HepG2 (cell line): ENCODE measurements around the gene FOXN3. TPM values are rescaled to one million over a fixed set of nuclear protein-coding genes. Genes with fewer than 3 reads are reported as not detected.
A peak's percentile ranks its signal among the peaks of the same experiment; 100 is the strongest.

Source experiments
- ADNP ChIP-seq: sonication (generic); formaldehyde crosslinking; IDR thresholded peaks from 2 replicates; pipeline ENCODE4 v1.4.0; 2020; ENCODE audit warnings: missing genetic modification reagents
- BCL3 ChIP-seq: sonication (generic); formaldehyde crosslinking; IDR thresholded peaks from 2 replicates; pipeline ENCODE4 v1.5.1; 2020; ENCODE audit warnings: mild to moderate bottlenecking, missing genetic modification reagents, moderate library complexity
- CBX1 ChIP-seq: IDR thresholded peaks from one replicate; pipeline ENCODE4 v1.6.1; 2016; ENCODE audit warnings: antibody characterized with exemption, low read depth
- CENPBD1 ChIP-seq: sonication (generic); formaldehyde crosslinking; IDR thresholded peaks from 2 replicates; pipeline ENCODE4 v1.8.0; 2022; ENCODE audit warnings: missing genetic modification reagents, low read depth, mild to moderate bottlenecking, borderline replicate concordance
- DNMT1 ChIP-seq: sonication (generic); formaldehyde crosslinking; IDR thresholded peaks from 2 replicates; pipeline ENCODE4 v1.5.1; 2020; ENCODE audit warnings: mild to moderate bottlenecking, missing genetic modification reagents
- HHEX ChIP-seq: IDR thresholded peaks from 2 replicates; pipeline ENCODE4 v1.6.1; 2016; ENCODE audit warnings: control low read depth
- MXD1 ChIP-seq: sonication (generic); formaldehyde crosslinking; IDR thresholded peaks from 2 replicates; pipeline ENCODE4 v1.4.0; 2020; ENCODE audit warnings: mild to moderate bottlenecking, missing genetic modification reagents
- REL ChIP-seq: sonication (generic); formaldehyde crosslinking; conservative IDR thresholded peaks from 2 replicates; pipeline ENCODE4 v1.8.0; 2022; ENCODE audit warnings: mild to moderate bottlenecking, missing genetic modification reagents, moderate library complexity
- SAFB2 ChIP-seq: sonication (generic); formaldehyde crosslinking; IDR thresholded peaks from 2 replicates; pipeline ENCODE4 v1.5.1; 2020; ENCODE audit warnings: missing genetic modification reagents, low read depth, mild to moderate bottlenecking, borderline replicate concordance
- SPEN ChIP-seq: sonication (generic); formaldehyde crosslinking; IDR thresholded peaks from 2 replicates; pipeline ENCODE4 v1.5.1; 2020; ENCODE audit warnings: low read depth, mild to moderate bottlenecking, missing genetic modification reagents
- STAT6 ChIP-seq: sonication (generic); formaldehyde crosslinking; IDR thresholded peaks from 2 replicates; pipeline ENCODE4 v1.4.0; 2020; ENCODE audit warnings: missing genetic modification reagents, mild to moderate bottlenecking, borderline replicate concordance
- THAP8 ChIP-seq: sonication (generic); formaldehyde crosslinking; IDR thresholded peaks from 2 replicates; pipeline ENCODE4 v1.5.1; 2020; ENCODE audit warnings: missing genetic modification reagents, mild to moderate bottlenecking, borderline replicate concordance
- TOE1 ChIP-seq: sonication (generic); formaldehyde crosslinking; IDR thresholded peaks from 2 replicates; pipeline ENCODE4 v1.4.0; 2020; ENCODE audit warnings: mild to moderate bottlenecking, missing genetic modification reagents
- ZBTB38 ChIP-seq: sonication (generic); formaldehyde crosslinking; IDR thresholded peaks from 2 replicates; pipeline ENCODE4 v1.5.1; 2020; ENCODE audit warnings: mild to moderate bottlenecking, missing genetic modification reagents
- ZIK1 ChIP-seq: sonication (generic); formaldehyde crosslinking; IDR thresholded peaks from 2 replicates; pipeline ENCODE4 v1.5.0; 2020; ENCODE audit warnings: mild to moderate bottlenecking, low read depth, missing genetic modification reagents, borderline replicate concordance
- ZNF552 ChIP-seq: sonication (generic); formaldehyde crosslinking; IDR thresholded peaks from 2 replicates; pipeline ENCODE4 v1.9.0; 2022; ENCODE audit warnings: missing genetic modification reagents, mild to moderate bottlenecking, borderline replicate concordance
- ZNF670 ChIP-seq: sonication (generic); formaldehyde crosslinking; IDR thresholded peaks from 2 replicates; pipeline ENCODE4 v1.8.0; 2022; ENCODE audit warnings: mild to moderate bottlenecking, missing genetic modification reagents, borderline replicate concordance
- ZXDC ChIP-seq: sonication (generic); formaldehyde crosslinking; IDR thresholded peaks from 2 replicates; pipeline ENCODE4 v1.5.0; 2020; ENCODE audit warnings: mild to moderate bottlenecking, missing genetic modification reagents
- polyA plus RNA-seq, 8 experiments: library from polyadenylated mRNA; depleted of rRNA in 3 of 8; stranded (reverse) in 7 of 8; unstranded in 1 of 8; fragments of >200 nt; fragmentation: Illumina TruSeq in 4 of 8; extraction: Trizol in 4 of 8; gene quantifications; 2 replicates each; pipeline versions ENCODE4 v1.2.1 to v1.2.3, GENCODE V29; 2011 to 2016; ENCODE audit warnings: low read depth in 4 of 8, missing spikeins in 1 of 8, mixed read lengths in 1 of 8; ENCODE audit not compliant: insufficient read depth in 1 of 8
- total RNA-seq, 5 experiments: library from RNA; depleted of rRNA; stranded (reverse); fragments of >200 nt; fragmentation: Illumina TruSeq; extraction: Trizol; gene quantifications; 2 replicates each; pipeline ENCODE4 v1.2.3, GENCODE V29; 2016; ENCODE audit warnings: low read depth in 1 of 5

Gene FOXN3
- total and polyA plus RNA-seq, 2 of the 13 experiments (the other 11 are each of a cell fraction or from before 2014, with no cell fraction given) = 32.4 to 70.2 TPM

GRCh38 chr14:89339579-89339978 is 77.5 kb downstream of the FOXN3 start (continued):
- no peak for TF ChIP-seq ZIK1 (CRISPR knock-in tag)
- 0 out of 2 replicates have a peak, but pooled peaks have one; percentile 34 for TF ChIP-seq ZNF670 (CRISPR knock-in tag)
- TF ChIP-seq SAFB2 (CRISPR knock-in tag) = no peak
- TF ChIP-seq TOE1 (CRISPR knock-in tag) = no peak
- TF ChIP-seq HHEX (CRISPR knock-in tag) = no peak
- TF ChIP-seq ZNF552 (CRISPR knock-in tag) = no peak
- TF ChIP-seq ADNP (CRISPR knock-in tag) = no peak
- TF ChIP-seq CBX1 = no peak
- no peak for TF ChIP-seq ZBTB38 (CRISPR knock-in tag)
- no peak for TF ChIP-seq SPEN (CRISPR knock-in tag)
- no peak for TF ChIP-seq MXD1 (CRISPR knock-in tag)
- TF ChIP-seq THAP8 (CRISPR knock-in tag) = no peak
- TF ChIP-seq ZXDC = no peak
- TF ChIP-seq CENPBD1 = no peak
- no peak for TF ChIP-seq STAT6 (CRISPR knock-in tag)
- TF ChIP-seq DNMT1 = no peak
- no peak for TF ChIP-seq REL (CRISPR knock-in tag)
- TF ChIP-seq BCL3 = no peak
